Ascending aorta (tissue), 2 donors: ENCODE results near the gene REEP6. TPM values are rescaled to one million over a fixed set of nuclear protein-coding genes. Genes with fewer than 3 reads are reported as not detected.
A peak's percentile ranks its signal among the peaks of the same experiment; 100 is the strongest.

Source experiments
- DNase-seq, 2 donors: peaks; one replicate each; pipeline ENCODE4 v3.0.0-alpha.2; 2019; ENCODE audit warnings: low spot score in 2 of 2
- H3K27ac ChIP-seq, 2 donors: fragments of 200-600 bp; sonication (generic); one replicate each; pipeline ENCODE4 v1.5.1; 2016 to 2017; ENCODE audit warnings: mild to moderate bottlenecking in 1 of 2
- H3K27me3 ChIP-seq: fragments of 200-600 bp; sonication (generic); one replicate; pipeline ENCODE4 v1.5.1; 2017
- H3K36me3 ChIP-seq, 2 donors: fragments of 200-600 bp; sonication (generic); one replicate each; pipeline ENCODE4 v1.5.1; 2016
- H3K4me1 ChIP-seq, 2 donors: fragments of 200-600 bp; sonication (generic); one replicate each; pipeline ENCODE4 v1.5.1; 2016 to 2017; ENCODE audit warnings: mild to moderate bottlenecking in 1 of 2
- H3K4me3 ChIP-seq, 2 donors: fragments of 200-600 bp; sonication (generic); one replicate each; pipeline ENCODE4 v1.5.1; 2016 to 2017; ENCODE audit warnings: mild to moderate bottlenecking in 1 of 2
- H3K9me3 ChIP-seq, 2 donors: fragments of 200-600 bp; sonication (generic); one replicate each; pipeline ENCODE4 v1.5.1; 2016
- intact Hi-C: fragments of 100-400 bp; cut with DNase I; formaldehyde crosslinking; loops from one replicate; pipeline ENCODE4 v1.15.1; 2023
- total RNA-seq: library from RNA; depleted of rRNA; stranded (reverse); fragments of >200 nt; gene quantifications from one replicate; pipeline ENCODE4 v1.1.0, GENCODE V29; 2016
- TF ChIP-seq, protein P1 (sequence below), 3 experiments: fragments of 200-600 bp in 2 of 3; fragments of 450-650 bp in 1 of 3; sonication (generic) in 2 of 3; IDR thresholded peaks; one replicate each; pipeline ENCODE4 v1.5.1; 2016 to 2019; ENCODE audit warnings: antibody characterized with exemption in 3 of 3, mild to moderate bottlenecking in 1 of 3, moderate library complexity in 1 of 3

The REEP6 gene
- total RNA-seq, 1 donor from 2014 or later, result 3.2 TPM

- intact Hi-C loops, result loop anchor here (1.0 kb wide), 1 partner anchor 10 kb away; no protein-coding TSS in a partner anchor
- H3K27ac ChIP-seq, result no peak overlapping the region
- TF ChIP-seq, protein P1, sequence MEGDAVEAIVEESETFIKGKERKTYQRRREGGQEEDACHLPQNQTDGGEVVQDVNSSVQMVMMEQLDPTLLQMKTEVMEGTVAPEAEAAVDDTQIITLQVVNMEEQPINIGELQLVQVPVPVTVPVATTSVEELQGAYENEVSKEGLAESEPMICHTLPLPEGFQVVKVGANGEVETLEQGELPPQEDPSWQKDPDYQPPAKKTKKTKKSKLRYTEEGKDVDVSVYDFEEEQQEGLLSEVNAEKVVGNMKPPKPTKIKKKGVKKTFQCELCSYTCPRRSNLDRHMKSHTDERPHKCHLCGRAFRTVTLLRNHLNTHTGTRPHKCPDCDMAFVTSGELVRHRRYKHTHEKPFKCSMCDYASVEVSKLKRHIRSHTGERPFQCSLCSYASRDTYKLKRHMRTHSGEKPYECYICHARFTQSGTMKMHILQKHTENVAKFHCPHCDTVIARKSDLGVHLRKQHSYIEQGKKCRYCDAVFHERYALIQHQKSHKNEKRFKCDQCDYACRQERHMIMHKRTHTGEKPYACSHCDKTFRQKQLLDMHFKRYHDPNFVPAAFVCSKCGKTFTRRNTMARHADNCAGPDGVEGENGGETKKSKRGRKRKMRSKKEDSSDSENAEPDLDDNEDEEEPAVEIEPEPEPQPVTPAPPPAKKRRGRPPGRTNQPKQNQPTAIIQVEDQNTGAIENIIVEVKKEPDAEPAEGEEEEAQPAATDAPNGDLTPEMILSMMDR (IDR thresholded peaks at IDR 0.05), result no peak
- H3K9me3 ChIP-seq, result no peaks in the 10 kb centered on the region
- DNase-seq, result no peak
- peaks cover 5% of the 10 kb centered on the region for H3K27me3 ChIP-seq
- H3K4me3 ChIP-seq, result no peak overlapping the region
- no peaks in the 10 kb centered on the region for H3K36me3 ChIP-seq
- H3K4me1 ChIP-seq, result no peaks in the 10 kb centered on the region
Measured at GRCh38 chr19:1520203-1520780, 29.3 kb downstream of the REEP6 start.

DNA sequence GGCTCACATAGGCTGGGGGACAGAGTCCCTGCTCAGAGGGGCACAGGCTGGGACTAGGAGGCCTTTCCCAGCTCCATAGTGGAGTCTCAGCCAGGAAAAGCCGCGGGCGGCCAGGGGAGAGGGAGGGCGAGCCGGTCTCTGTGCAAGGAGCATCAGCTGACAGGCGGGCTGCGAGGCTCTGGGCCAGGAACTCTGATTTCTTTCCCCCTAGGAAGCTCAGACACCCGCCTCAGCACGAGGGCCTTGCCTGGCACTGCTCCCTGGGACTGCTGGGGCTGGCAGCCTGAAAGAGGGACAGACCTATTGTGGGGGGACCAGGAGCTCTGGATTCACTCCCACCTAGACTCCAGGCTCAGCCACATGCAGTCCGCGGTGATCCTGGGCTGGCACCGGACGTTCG is 30.7 kb downstream of the REEP6 start:
- Histone ChIP-seq H3K36me3 (no peaks in the 10 kb centered on the region), H3K9me3 (no peaks in the 10 kb centered on the region), H3K27ac (no peak overlapping the region), H3K4me1 (no peaks in the 10 kb centered on the region), H3K4me3 (no peak overlapping the region), H3K27me3 (peaks cover 14% of the 10 kb centered on the region)
- intact Hi-C loops, result no loop called here
- TF ChIP-seq, protein P1 (IDR thresholded peaks at IDR 0.05), result no peak
- DNase-seq, result no peak

- Histone ChIP-seq H3K36me3 (no peaks in the 10 kb centered on the region), H3K27me3 (peaks cover 14% of the 10 kb centered on the region), H3K9me3 (no peaks in the 10 kb centered on the region), H3K4me3 (no peak overlapping the region), H3K4me1 (no peaks in the 10 kb centered on the region), H3K27ac (no peak overlapping the region)
- no peak for DNase-seq
- TF ChIP-seq, protein P1 (IDR thresholded peaks at IDR 0.05), result no peak
- intact Hi-C loops, result no loop called here
Measured at GRCh38 chr19:1522061-1522460, 31.1 kb downstream of the REEP6 start.

GRCh38 chr19:1522838-1523237 is 31.9 kb downstream of the REEP6 start:
- H3K4me3 ChIP-seq, result no peak overlapping the region
- DNase-seq, result no peak

GRCh38 chr19:1523412-1524286 is 32.7 kb downstream of the REEP6 start, which contains the start of gene PLK5:
TSS of gene PLK5 (plus strand) at chr19:1524077. CDS start at chr19:1526997, 2,920 bp downstream.
- intact Hi-C loops, result no loop called here
- H3K4me3 ChIP-seq, result peak within 1 kb of the TSS; percentile 13 to 42
- H3K36me3 ChIP-seq, result no peaks in the 10 kb centered on the region
- no peak for DNase-seq
- TF ChIP-seq, protein P1 (IDR thresholded peaks at IDR 0.05), result no peak
- H3K27ac ChIP-seq, result no peak within 1 kb of the TSS
- H3K9me3 ChIP-seq, result no peaks in the 10 kb centered on the region
- H3K4me1 ChIP-seq, result no peaks in the 10 kb centered on the region
- H3K27me3 ChIP-seq, result peaks cover 17% of the 10 kb centered on the region

More at GRCh38 chr19:1522838-1523237, 31.9 kb downstream of the REEP6 start:
- Histone ChIP-seq H3K36me3 (no peaks in the 10 kb centered on the region), H3K4me1 (no peaks in the 10 kb centered on the region), H3K9me3 (no peaks in the 10 kb centered on the region), H3K27ac (no peak overlapping the region), H3K27me3 (peaks cover 14% of the 10 kb centered on the region)
- TF ChIP-seq, protein P1 (IDR thresholded peaks at IDR 0.05), result no peak
- intact Hi-C loops, result no loop called here
